Posterior cingulate gyrus (tissue), 11 donors: ENCODE measurements around the gene MCU.
"Not testable (repeated sequence)": the region's sequence is repeated elsewhere in the genome, so short reads cannot be mapped to it uniquely, and the experiment has no call there.

Experiments
- DNase-seq, 10 donors: peaks; one replicate each; pipeline versions ENCODE4 v3.0.0 to v3.0.0-alpha.2; 2020 to 2021; ENCODE audit warnings: mixed read lengths in 3 of 10
- intact Hi-C: fragments of 100-400 bp; cut with DNase I; formaldehyde crosslinking; loops from one replicate; pipeline ENCODE4 v1.15.1; 2023

The MCU gene

DNA sequence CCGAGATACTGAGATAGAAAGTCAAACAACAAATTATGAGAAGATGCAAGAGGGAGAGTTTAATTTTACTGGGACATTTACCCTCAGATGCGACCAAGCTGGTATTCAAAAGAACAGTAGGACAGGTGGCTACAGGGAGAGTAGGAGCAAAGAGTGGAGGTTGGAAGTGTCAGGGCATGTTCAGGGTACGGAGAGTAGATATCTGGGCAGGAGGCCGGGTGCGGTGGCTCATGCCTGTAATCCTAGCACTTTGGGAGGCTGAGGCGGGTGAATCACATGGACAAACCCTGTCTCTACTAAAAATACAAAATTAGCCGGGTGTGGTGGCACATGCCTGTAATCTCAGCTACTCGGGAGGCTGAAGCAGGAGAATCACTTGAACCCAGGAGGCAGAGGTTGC, 5.5 kb upstream of the MCU start:
- intact Hi-C loops, DNase-seq: not testable (repeated sequence)

GRCh38 chr10:72687035-72687434, 4.9 kb upstream of the MCU start:
- intact Hi-C loops: no loop called here
- DNase-seq: no peak

GRCh38 chr10:72688208-72688651, 3.7 kb upstream of the MCU start:
- DNase-seq: no peak
- intact Hi-C loops: no loop called here

- intact Hi-C loops: loop anchor here (5.0 to 10.0 kb wide), 3 partner anchors 62 to 325 kb away; partner anchors contain the start of gene MICU1
- DNase-seq: no peak
These were observed 2.3 kb upstream of the MCU start for GRCh38 chr10:72689660-72690059.

- DNase-seq: no peak
- intact Hi-C loops: loop anchor here (5.0 to 10.0 kb wide), 3 partner anchors 63 to 325 kb away; partner anchors contain the start of gene MICU1
These were observed 1.7 kb upstream of the MCU start for GRCh38 chr10:72690071-72690755.

- intact Hi-C loops: loop anchor here (5.0 to 10.0 kb wide), 3 partner anchors 64 to 327 kb away; partner anchors contain the start of gene MICU1
- no peak for DNase-seq
These were observed 477 bp upstream of the MCU start for GRCh38 chr10:72691470-72691862.

- DNase-seq: no peak
- intact Hi-C loops: loop anchor here (5.0 to 10.0 kb wide), 3 partner anchors 65 to 328 kb away; partner anchors contain the start of gene MICU1
These were observed 726 bp downstream of the MCU start for GRCh38 chr10:72692744-72692993.

- intact Hi-C loops: loop anchor here (5.0 to 10.0 kb wide), 3 partner anchors 66 to 328 kb away; partner anchors contain the start of gene MICU1
- DNase-seq: no peak
These were observed 1.2 kb downstream of the MCU start for GRCh38 chr10:72692994-72693781.

DNA sequence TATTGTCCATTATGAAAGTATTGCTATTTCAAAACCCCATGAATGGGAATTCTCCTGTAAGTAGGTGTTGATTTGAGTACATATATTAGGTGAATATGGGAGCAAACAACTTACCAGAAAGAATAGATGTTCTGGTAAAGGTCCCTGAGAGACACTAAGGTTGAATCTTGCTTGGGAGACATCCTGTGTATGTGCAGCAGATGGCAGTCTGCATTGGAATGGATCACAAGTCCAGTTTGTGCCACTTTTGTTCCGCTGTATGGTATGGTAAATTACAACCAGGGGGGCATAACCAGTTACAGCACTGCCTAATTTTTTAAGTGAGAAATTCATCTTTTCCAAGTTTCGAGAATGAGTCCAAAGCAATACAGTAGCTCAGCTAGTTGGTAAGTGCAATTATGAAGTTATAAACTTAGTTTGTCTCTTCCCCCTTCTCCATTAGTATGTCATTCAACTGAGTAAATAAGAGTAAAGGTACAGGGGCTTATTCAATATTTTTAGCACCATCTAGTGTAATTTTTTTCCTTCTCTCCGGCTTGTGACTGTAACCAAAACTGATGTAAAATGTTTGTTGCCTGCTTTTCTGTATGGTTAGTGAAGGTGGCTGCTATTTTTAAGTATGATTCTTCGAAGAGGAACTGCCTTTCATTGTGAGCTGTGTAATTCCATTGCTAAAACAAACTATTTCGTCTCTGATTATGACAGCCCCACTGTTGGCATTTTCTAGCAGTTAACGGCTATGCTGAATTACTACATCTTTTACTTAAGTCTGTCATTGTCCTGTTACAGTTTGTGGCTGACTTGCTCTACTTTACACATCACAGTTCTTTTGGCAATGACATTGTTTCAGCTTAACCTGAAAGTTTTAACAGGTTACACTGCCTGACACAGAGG, 2.8 kb downstream of the MCU start:
- intact Hi-C loops: loop anchor here (5.0 to 10.0 kb wide), 3 partner anchors 67 to 330 kb away; partner anchors contain the start of gene MICU1

DNA sequence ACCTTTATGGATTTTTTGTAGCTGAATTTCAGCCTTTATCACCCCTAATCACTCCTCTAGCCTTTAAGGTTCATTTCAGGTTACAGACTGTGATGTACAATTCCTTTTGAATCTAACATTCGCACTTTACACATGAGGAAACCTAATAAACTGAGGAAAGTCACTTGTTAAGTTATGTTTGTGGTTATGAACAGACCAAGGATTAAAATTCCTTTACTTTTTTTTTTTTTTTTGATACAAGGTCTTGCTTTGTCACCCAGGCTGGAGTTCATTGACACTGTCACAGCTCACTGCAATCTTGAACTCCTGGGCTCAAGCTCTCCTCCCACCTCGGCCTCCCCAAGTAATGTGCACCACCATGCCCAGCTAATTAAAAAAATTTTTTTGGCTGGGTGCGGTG, 3.6 kb downstream of the MCU start:
- intact Hi-C loops: loop anchor here (10.0 kb wide), 1 partner anchor 331 kb away; no protein-coding TSS in a partner anchor
- DNase-seq: no peak

More for the DNA sequence above, 2.8 kb downstream of the MCU start:
- DNase-seq: peak in 3 of 10 donors; percentile 12 to 83 (median 24)

DNA sequence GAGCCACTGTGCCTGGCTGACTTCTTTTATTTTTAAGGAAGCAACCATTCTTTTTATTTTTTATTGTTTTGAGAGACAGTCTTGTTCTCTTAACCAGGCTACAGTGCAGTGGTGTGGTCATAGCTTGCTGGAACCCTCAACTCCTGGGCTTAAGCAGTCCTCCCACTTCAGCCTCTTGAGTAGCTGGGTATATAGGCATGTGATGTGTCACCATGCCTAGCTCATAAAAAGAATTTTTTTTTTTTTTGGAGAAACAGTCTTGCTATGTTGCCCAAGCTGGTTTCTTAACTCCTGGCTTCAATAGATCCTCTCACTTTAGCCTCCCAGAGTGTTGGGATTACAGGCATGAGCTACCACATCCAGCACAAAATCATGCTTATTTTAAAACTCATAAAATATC, 5.8 kb downstream of the MCU start:
- intact Hi-C loops: loop anchor here (10.0 kb wide), 1 partner anchor 333 kb away; no protein-coding TSS in a partner anchor
- DNase-seq: no peak

- DNase-seq, intact Hi-C loops: not testable (repeated sequence)
These were observed 10.5 kb downstream of the MCU start for GRCh38 chr10:72702465-72702864.

- intact Hi-C loops: no loop called here
- DNase-seq: no peak
These were observed 11.1 kb downstream of the MCU start for GRCh38 chr10:72702868-72703581.

- intact Hi-C loops: no loop called here
- no peak for DNase-seq
These were observed 12.2 kb downstream of the MCU start for GRCh38 chr10:72704117-72704516.

GRCh38 chr10:72709041-72709440, 17.1 kb downstream of the MCU start:
- intact Hi-C loops: no loop called here
- DNase-seq: no peak

DNA sequence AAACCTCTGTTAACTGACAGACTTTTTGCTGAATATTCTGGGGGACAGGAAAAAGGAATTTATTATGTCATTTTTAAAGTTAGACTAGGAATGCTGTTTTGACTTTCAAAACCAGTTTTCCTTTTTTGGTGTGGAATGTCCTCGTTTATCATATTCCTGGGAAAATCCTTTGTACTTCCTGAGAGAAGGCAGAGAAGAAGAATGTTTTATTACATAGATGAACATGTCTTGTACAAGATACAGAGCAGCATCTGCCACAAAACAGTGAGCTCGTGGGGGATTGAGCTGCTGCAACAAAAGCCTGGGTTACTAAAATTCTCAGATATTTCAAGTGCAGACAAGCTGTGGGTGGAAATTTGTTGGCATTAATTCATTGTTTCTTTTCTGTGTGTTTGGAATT, 20.2 kb downstream of the MCU start:
- intact Hi-C loops: no loop called here
- DNase-seq: no peak

GRCh38 chr10:72719941-72720592, 28.1 kb downstream of the MCU start:
- intact Hi-C loops: no loop called here
- DNase-seq: no peak

DNA sequence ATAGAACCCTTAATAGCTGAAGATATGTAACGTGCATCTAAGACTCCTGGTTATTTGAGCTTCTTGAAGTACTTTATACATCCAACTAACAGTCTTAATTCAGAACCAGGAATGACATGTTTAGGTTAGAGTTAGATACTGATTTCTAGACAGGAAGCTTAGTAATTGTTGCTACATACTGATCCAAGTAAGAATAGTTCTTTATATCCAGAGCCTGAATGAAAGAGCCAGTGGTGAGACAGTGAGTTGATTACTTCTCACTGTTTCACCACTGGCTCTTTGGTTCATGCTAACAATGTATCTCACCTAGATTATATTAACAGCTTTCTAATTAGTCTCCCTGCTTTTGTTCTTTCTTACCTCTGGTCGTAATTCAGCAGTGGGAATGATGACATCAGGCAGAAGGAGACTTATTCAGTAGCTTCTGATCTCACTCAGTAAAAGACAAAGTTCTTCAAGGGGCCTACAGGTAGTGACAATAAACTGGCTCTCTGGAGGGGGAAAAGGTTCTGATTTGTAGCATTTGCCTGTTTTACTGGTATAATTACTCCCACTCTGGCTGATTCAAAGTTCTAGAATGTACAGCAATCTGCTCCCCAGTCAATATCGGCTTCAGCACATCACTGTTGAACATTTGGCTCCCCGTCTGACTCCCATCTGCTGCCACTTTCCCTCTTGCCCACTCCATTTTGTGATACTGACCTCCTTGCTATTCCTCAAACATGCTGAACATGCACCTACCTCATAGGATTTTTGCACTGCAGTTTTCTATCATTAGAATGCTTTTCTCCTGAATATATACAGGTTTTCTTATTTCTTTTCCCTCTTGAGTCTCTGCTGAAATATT, 29.1 kb downstream of the MCU start:
- intact Hi-C loops: no loop called here
- no peak for DNase-seq
